ENCODE data around the gene TMEM151A.

Gene TMEM151A

GRCh38 chr11:66286699-66287098, 5.0 kb upstream of the TMEM151A start:
- peak overlapping the region; percentile 1; the same call in 1 of the 2 replicates for H3K4me3 ChIP-seq (ENCODE audit: low read depth, low read length)
- ChIA-PET CTCF (interaction anchor here (1.2 to 10.6 kb wide), 5 partner anchors 10 to 102 kb away, joined by 3 to 144 read pairs (median 7); partner anchors contain the start of gene RAB1B), POLR2A (no interaction called here)
- DNase-seq (ENCODE audit: low read depth, low spot score), result no peak
- no peak for TF ChIP-seq CTCF (IDR thresholded peaks at IDR 0.05; ENCODE audit: insufficient read depth, low read length, missing control alignments)

- TF ChIP-seq CTCF (IDR thresholded peaks at IDR 0.05; ENCODE audit: insufficient read depth, low read length, missing control alignments), result no peak
- ChIA-PET CTCF (interaction anchor here (0.6 to 10.6 kb wide), 9 partner anchors 8 to 102 kb away, joined by 3 to 109 read pairs (median 6); partner anchors contain the start of genes RAB1B and RIN1), POLR2A (no interaction called here)
- peak overlapping the region; percentile 82 for H3K4me3 ChIP-seq (ENCODE audit: low read depth, low read length)
- DNase-seq (ENCODE audit: low read depth, low spot score), result no peak
Measured at GRCh38 chr11:66287211-66287888, 4.3 kb upstream of the TMEM151A start.

GRCh38 chr11:66287889-66288670, 3.6 kb upstream of the TMEM151A start:
- DNase-seq (ENCODE audit: low read depth, low spot score), result no peak

GRCh38 chr11:66288671-66289547, 2.8 kb upstream of the TMEM151A start, which contains the start of gene YIF1A:
Gene YIF1A (minus strand): TSS chr11:66289143. CDS start chr11:66288985, 158 bp downstream.
- H3K4me3 ChIP-seq (ENCODE audit: low read depth, low read length), result peak within 1 kb of the TSS; percentile 82
- ChIA-PET POLR2A (interaction anchor here (0.6 to 2.9 kb wide), 15 partner anchors 9 to 1030 kb away, joined by 3 to 24 read pairs (median 5); partner anchors contain the start of genes CD248, RAB1B and RIN1), CTCF (interaction anchor here (0.7 to 10.6 kb wide), 15 partner anchors 9 to 150 kb away, joined by 3 to 109 read pairs (median 5); partner anchors contain the start of genes RAB1B and RIN1)
- no peak for TF ChIP-seq CTCF (IDR thresholded peaks at IDR 0.05; ENCODE audit: insufficient read depth, low read length, missing control alignments)
- peak; percentile 98 for DNase-seq (ENCODE audit: low read depth, low spot score)

More at GRCh38 chr11:66287889-66288670, 3.6 kb upstream of the TMEM151A start:
- TF ChIP-seq CTCF (IDR thresholded peaks at IDR 0.05; ENCODE audit: insufficient read depth, low read length, missing control alignments), result no peak
- CTCF ChIA-PET, result interaction anchor here (0.5 to 10.6 kb wide), 17 partner anchors 8 to 542 kb away, joined by 3 to 109 read pairs (median 5); partner anchors contain the start of genes RAB1B and RIN1
- H3K4me3 ChIP-seq (ENCODE audit: low read depth, low read length), result peak overlapping the region; percentile 82
- POLR2A ChIA-PET, result interaction anchor here (0.5 to 2.9 kb wide), 7 partner anchors 8 to 48 kb away, joined by 3 to 24 read pairs (median 15); partner anchors contain the start of genes CD248, RAB1B and RIN1

- no peak for TF ChIP-seq CTCF (IDR thresholded peaks at IDR 0.05; ENCODE audit: insufficient read depth, low read length, missing control alignments)
- CTCF ChIA-PET, result interaction anchor here (0.8 to 10.6 kb wide), 13 partner anchors 8 to 267 kb away, joined by 3 to 109 read pairs (median 6); partner anchors contain the start of genes RAB1B and RIN1
- H3K4me3 ChIP-seq (ENCODE audit: low read depth, low read length), result peak overlapping the region; percentile 81
- POLR2A ChIA-PET, result interaction anchor here (0.6 to 2.9 kb wide), 14 partner anchors 9 to 1030 kb away, joined by 3 to 24 read pairs (median 5); partner anchors contain the start of genes CD248, RAB1B and RIN1
- DNase-seq (ENCODE audit: low read depth, low spot score), result no peak
Measured at GRCh38 chr11:66289548-66290329, 2.0 kb upstream of the TMEM151A start.
